M059J (cell line): ENCODE data around the gene ZIC4. TPM values are rescaled to one million over a fixed set of nuclear protein-coding genes. Genes with fewer than 3 reads are reported as not detected.

Experiments used
- DNase-seq: peaks from one replicate; pipeline ENCODE4 v3.0.0-alpha.2; 2012; ENCODE audit warnings: low read depth
- total RNA-seq: library from RNA; depleted of rRNA; stranded (reverse); fragments of >200 nt; shearing (Covaris generic); gene quantifications from 2 replicates; pipeline ENCODE4 v1.2.3, GENCODE V29; 2014; rRNA removed

The ZIC4 gene
- total RNA-seq = 0.02 TPM in 1 of 2 replicates, not detected in the other

- DNase-seq = no peak
Measured at GRCh38 chr3:147406028-147406931, at the start of gene ZIC4. TSS of gene ZIC4 (minus strand) at chr3:147406543. CDS start at chr3:147402797, 3,746 bp downstream.

GRCh38 chr3:147449669-147450068 is 43.3 kb upstream of the ZIC4 start:
- DNase-seq = no peak

GRCh38 chr3:147447224-147447623 is 40.9 kb upstream of the ZIC4 start:
- no peak for DNase-seq

GRCh38 chr3:147431751-147432150 is 25.4 kb upstream of the ZIC4 start:
- no peak for DNase-seq

GRCh38 chr3:147428754-147429153 is 22.4 kb upstream of the ZIC4 start:
- no peak for DNase-seq

- DNase-seq = no peak
Measured at GRCh38 chr3:147428326-147428725, 22.0 kb upstream of the ZIC4 start.

GRCh38 chr3:147427746-147428145 is 21.4 kb upstream of the ZIC4 start:
- DNase-seq = no peak

- DNase-seq = no peak
Measured at GRCh38 chr3:147426931-147427330, 20.6 kb upstream of the ZIC4 start.

- DNase-seq = no peak
Measured at GRCh38 chr3:147425388-147425850, 19.1 kb upstream of the ZIC4 start.

- DNase-seq = no peak
Measured at GRCh38 chr3:147424581-147425387, 18.4 kb upstream of the ZIC4 start.

GRCh38 chr3:147423798-147424580 is 17.6 kb upstream of the ZIC4 start:
- DNase-seq = no peak

- no peak for DNase-seq
Measured at GRCh38 chr3:147423537-147423797, 17.1 kb upstream of the ZIC4 start.

GRCh38 chr3:147422601-147423536 is 16.5 kb upstream of the ZIC4 start:
- DNase-seq = peak; percentile 10

- DNase-seq = no peak
Measured at GRCh38 chr3:147422196-147422595, 15.9 kb upstream of the ZIC4 start.

- no peak for DNase-seq
Measured at GRCh38 chr3:147421184-147421912, 15.0 kb upstream of the ZIC4 start.

GRCh38 chr3:147420353-147421183 is 14.2 kb upstream of the ZIC4 start:
- no peak for DNase-seq

- DNase-seq = no peak
Measured at GRCh38 chr3:147419781-147420224, 13.5 kb upstream of the ZIC4 start.

- DNase-seq = peak; percentile 81
Measured at GRCh38 chr3:147418808-147419701, 12.7 kb upstream of the ZIC4 start.
